ENCODE data around the gene CCDC78.

Gene CCDC78

DNA sequence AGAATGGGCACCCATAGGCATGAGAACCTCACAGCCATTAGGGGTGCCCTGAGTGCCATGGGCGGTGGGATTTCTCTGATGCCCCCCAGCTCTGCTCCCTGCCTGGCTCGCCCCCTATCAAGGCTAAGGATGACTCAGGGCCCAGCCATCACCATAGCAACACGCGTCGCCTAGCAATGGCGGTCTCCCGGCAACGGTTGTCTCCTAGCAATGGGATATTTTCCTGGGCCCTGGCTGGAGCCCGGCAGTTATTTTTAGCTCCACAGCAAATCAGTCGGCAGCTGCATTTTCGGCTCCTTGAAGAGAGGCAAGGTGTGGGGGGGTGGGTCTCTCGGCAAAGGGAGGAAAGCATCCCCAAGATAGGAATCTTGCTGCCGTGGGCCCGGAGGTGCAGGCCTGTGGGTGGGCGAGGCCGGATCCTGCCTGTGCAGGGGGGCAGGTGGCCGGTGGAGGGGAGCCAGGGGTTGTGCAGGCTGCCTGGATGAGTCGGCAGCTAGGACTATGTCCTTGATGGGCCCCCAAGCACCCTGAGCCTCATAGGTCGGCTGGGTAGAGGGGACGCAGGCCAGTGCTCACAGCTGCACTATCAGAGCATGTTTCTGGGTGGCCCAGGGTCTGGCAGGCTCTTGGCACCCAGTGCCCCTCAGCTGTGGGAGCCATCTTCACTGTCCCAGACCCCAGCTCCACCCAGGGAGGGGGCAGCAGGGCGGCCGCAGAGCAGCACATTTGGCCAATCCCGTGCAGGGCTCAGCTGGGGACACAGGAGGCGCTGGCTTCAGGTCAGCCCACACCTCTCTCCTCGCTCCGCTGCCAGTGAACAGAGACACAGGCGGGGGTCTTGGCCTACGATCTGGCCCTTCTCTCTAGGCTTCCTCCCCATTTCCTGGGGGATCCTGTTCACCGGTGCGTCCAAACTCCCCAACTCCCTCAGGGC is 16.4 kb downstream of the CCDC78 start:
- DNase-seq: peak; percentile 84

DNA sequence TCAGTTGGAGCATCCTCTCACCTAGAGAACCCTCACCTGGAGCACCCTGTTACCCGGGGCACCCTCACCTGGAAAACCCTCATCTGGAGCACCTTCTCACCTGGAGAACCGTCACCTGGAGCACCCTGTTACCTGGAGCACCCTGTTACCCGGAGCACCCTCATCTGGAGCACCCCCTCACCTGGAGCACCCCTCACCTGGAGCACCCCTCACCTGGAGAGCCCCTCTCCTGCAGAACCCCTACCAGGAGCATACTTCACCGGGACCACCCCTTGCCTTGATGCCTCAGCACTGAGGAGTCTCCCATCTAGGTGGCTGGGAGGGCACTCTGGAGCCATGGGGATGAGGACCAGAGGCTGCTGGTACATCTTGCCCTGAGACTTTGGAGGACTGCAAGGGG is 17.3 kb downstream of the CCDC78 start:
- DNase-seq: no peak

DNA sequence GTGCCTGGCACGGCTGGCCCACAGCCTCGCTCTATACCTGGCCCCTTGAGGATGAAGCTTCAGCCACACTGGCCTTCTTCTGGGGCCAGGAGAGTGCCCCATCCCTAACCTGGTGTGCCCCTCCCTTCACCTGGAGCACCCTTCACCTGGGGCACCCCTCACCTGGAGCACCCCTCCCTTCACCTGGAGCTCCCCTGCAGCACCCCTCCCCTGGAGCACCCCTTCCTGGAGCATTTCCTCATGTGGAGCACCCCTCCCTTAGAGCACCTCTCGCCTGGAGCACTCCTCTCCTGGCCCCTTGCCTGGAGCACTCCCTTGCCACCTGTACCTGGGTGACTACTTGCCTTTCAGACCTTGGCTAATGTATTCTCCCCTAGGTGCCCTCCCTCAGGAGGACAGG is 18.2 kb downstream of the CCDC78 start:
- DNase-seq: no peak

- no peak for DNase-seq
These were observed 19.1 kb downstream of the CCDC78 start for GRCh38 chr16:707062-707538.

- no peak for DNase-seq
These were observed 19.8 kb downstream of the CCDC78 start for GRCh38 chr16:706189-707061.

- no peak for DNase-seq
These were observed 20.6 kb downstream of the CCDC78 start, which contains the start of gene FBXL16 for GRCh38 chr16:705431-706188. FBXL16 (minus strand) TSS chr16:705801; CDS start chr16:697405, 8,396 bp downstream.

- no peak for DNase-seq
These were observed 21.5 kb downstream of the CCDC78 start for GRCh38 chr16:704552-705380.

DNA sequence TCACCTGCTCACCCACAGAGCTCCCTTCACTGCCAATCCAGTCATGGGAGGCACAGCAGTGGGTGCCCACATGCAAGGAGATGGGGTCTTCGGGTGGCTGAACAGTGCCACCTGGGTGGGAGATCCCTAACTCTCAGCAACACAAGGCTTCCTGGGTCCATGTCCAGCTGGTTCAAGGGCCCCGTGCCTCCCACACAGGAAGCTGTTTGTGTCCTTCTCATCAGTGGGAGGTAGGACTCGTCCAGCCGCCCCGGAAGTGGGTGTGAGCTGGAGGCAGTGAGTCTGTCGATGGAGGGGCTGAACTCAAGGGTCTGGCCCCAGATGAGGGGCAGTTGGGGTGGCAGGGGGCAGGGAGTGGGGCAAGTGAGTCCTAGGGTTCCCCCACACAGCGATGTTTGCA is 22.2 kb downstream of the CCDC78 start:
- DNase-seq: no peak

DNA sequence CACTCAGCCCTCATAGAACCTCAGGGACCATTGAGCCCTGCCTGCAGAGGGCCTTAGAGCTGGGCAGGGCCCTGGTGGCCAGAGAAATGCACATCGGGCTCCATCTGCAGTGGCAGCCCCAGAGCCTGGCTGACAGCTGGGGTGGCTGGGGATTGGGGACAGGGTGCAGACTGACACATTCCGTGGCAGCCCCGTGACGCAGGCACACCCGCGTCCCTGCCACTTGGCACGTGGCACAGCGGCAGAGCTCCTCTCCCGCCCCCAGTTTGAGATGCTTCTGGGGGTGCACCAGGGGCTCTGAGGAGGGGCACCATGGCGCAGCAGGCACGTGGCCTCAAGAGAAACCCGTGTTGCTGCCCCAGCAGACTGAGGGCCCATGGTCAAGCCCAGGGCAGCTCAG is 22.8 kb downstream of the CCDC78 start:
- no peak for DNase-seq

- DNase-seq: no peak
These were observed 23.9 kb downstream of the CCDC78 start for GRCh38 chr16:702341-702740.

- DNase-seq: no peak
These were observed 25.3 kb downstream of the CCDC78 start for GRCh38 chr16:700684-701584.

DNA sequence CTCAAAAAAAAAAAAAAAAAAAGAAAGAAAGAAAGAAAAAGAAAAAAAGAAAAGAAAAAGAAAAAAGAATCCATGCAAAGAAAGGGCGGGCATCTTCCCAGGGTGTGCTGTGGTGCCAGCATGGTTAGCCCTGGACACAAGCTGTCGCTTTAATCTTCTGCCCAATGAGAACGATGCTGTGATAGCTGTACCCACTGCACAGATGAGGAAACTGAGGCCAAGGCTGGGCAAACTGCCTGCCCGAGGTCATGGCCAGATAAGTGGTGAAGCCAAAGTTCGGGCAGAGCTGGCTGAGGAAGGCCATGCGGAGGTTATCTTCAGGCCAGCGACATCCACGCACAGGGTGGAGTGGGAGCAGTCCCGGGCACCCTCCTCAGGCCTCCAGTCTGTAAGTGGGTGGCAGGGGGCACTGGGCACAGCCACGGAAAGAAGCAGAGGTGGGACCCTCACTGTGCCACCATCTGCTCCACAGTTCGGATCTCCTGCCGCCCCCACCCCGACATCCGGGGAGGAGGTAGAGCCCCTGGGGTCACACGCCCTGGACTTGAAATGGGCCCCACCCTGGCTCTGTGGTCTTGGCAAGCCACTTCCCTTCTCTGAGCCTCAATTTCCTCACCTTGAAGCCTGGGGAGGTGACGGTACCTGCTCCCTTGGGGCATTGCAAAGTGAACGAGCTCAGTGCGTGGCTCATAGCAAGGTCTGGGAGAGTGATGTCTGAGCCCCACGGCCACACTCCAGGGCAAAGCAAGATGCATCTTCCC is 27.2 kb downstream of the CCDC78 start:
- no peak for DNase-seq

- no peak for DNase-seq
These were observed 30.7 kb downstream of the CCDC78 start for GRCh38 chr16:695355-696089.

DNA sequence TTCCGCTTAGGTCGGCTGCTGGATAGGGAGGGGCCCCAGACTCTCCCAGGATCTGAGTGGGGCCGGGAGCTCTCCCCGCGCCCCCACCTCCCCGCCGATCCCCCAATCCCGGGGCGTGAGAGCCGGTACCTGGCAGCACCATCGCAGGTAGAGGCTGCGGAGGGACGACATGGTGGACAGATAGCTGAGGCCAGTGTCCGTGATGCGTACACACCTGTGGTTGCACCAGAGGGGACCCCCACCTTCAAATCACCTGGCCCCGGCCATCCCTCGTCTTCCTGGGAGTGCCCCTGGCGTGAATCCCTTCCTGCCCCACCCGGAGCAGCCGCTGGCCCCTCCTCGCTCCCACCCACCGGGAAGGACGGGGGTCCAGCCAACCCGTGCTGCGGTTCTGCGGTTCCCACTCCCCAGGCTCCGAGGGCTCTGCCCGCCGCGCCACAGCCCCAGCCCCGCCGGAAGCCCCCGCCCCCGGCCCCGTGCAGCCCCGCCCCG is 31.3 kb downstream of the CCDC78 start:
- no peak for DNase-seq

DNA sequence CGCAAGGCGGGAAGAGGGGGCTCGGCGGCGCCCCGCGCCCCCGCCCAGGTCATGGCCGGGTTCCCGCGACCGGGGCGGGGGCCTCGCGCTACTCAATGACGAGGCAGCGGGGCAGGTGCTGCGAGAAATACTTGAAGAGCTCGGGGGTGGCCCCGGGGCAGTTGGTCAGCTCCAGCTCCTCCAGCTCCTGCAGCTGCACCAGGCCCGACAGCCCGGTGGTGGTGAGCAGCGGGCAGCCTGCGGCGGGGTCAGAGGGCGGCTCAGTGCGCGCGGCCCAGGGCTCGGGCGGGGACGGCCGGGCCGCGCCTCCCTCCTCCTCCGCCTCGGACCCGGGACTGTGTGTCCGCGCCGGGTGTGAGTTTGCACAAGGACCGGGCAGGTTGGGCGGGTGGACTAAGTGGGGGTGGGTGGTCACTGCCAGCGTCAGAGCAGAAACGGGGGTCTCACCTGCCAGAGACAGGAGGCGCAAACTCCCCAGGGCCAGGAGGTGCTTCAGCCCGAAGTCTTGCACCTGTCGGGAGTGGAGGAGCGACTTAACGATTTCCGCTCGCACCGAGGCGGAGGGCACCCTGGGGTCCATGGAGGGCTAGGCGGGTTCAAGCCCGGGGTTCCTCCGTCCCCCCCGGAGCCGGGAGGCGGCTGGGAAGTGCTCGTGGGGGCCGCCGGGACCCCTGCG is 31.9 kb downstream of the CCDC78 start:
- no peak for DNase-seq

- DNase-seq: no peak
These were observed 32.5 kb downstream of the CCDC78 start for GRCh38 chr16:693766-694165.

DNA sequence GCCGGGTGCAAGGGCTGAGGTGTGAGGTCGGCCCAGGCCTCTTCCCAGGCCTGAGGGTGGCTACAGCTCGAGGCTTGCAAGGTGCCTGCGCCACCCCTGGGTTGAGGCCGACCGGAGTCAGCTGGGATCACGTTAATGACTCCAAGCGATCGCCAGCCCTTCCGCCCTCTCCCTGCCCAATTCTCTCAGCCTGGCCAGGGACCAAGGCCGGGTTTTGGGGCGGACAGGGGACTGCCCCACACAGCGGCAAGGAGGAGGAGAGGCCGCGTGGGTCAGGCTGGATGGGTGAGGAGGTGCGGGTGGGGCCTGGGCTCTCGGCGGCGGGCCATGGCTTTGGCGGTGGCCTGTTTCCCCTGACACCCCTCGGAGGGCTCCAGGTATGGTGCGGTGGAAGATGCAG is 32.9 kb downstream of the CCDC78 start:
- DNase-seq: no peak

- DNase-seq: no peak
These were observed 33.7 kb downstream of the CCDC78 start for GRCh38 chr16:692356-693108.

Measured in fibroblast of skin of right biceps (primary cell).